GM18867 (cell line): ENCODE data around the gene KCTD6.
A peak's percentile ranks its signal among the peaks of the same experiment; 100 is the strongest.

Experiments used
- ATAC-seq: cut with Tn5 transposase; IDR thresholded peaks from one replicate; pipeline ENCODE4 v1.9.1; 2021; ENCODE audit warnings: mild to moderate bottlenecking, moderate library complexity; ENCODE audit not compliant: unreplicated experiment

Gene KCTD6

GRCh38 chr3:58491506-58492402, at the start of gene KCTD6:
KCTD6 (plus strand) TSS chr3:58492096; CDS start chr3:58498756, 6,660 bp downstream.
- ATAC-seq: peak; percentile 91

DNA sequence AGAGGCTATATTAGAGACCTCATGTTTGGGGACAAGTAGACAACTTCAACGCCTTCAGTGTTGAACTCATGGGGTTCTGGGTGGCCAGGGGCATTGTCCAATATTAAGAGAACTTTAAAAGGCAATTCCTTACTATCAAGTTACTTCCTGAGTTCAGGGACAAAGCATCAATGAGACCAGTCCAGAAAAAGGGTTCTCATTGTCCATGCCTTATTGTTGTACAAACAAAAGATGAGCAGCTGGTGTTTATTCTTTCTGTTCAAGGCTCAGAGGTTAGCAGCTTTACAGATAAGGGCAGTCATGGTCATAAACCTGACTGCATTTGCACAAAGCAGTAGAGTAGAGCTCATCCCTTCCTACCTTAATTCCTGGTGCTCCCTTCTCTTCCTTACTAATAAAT, 39.7 kb upstream of the KCTD6 start:
- no peak for ATAC-seq

GRCh38 chr3:58459160-58459559, 32.7 kb upstream of the KCTD6 start:
- ATAC-seq: no peak

DNA sequence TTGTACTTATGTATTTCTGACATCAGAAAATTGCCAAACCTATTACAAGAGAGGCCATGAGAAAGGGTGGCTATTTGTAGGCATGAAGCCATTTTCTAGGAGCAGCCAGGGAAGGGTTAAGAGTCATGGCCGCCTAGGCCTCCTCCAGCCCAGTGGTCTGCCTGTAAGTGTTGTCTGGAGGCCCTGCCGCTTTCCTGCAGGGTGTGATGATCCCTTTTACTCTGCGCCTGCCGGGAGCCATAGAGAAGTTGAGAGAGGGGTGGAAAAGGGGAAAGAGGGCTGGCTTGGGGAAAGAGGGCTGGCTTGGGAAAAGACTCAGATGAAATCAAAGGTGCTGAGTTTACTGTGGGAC, 29.1 kb upstream of the KCTD6 start:
- no peak for ATAC-seq

- peak; percentile 90 for ATAC-seq
Measured at GRCh38 chr3:58463181-58463941, 28.5 kb upstream of the KCTD6 start.

DNA sequence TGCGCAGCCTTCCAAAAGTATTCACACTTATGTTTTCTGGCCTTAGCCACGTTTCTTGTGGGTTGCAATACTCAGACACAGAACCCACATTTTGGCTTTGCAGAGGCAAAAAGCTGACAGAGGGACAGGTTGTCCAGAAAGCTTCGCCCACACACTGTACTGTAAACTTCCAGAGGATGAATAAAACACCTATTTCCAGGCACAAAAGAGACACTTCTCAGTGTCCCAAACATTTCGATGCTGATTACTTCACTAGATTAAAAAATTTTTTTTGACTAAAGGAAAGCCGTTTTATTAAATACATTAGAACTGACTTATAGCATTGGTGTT, 28.0 kb upstream of the KCTD6 start:
- no peak for ATAC-seq

- ATAC-seq: no peak
Measured at GRCh38 chr3:58464866-58465265, 27.0 kb upstream of the KCTD6 start.

- ATAC-seq: no peak
Measured at GRCh38 chr3:58466899-58467563, 24.9 kb upstream of the KCTD6 start.

DNA sequence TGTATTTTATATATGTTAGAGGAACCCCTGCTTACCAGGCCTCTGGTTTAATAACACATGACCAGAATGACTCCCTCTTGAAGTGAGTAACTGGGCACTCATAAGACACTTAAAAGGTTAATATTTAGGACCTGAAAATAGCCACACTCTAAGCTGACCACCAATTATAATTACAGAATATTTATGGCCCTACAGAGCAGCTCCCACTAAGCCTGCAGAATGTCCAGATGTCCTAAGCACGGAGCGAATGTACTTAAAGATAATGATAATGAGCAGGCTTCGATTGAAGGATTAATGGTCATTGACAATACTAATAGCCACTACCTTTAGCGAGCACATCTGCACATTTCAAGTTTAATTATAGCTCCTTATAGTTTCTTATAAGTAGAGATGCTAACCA, 22.8 kb upstream of the KCTD6 start:
- no peak for ATAC-seq

DNA sequence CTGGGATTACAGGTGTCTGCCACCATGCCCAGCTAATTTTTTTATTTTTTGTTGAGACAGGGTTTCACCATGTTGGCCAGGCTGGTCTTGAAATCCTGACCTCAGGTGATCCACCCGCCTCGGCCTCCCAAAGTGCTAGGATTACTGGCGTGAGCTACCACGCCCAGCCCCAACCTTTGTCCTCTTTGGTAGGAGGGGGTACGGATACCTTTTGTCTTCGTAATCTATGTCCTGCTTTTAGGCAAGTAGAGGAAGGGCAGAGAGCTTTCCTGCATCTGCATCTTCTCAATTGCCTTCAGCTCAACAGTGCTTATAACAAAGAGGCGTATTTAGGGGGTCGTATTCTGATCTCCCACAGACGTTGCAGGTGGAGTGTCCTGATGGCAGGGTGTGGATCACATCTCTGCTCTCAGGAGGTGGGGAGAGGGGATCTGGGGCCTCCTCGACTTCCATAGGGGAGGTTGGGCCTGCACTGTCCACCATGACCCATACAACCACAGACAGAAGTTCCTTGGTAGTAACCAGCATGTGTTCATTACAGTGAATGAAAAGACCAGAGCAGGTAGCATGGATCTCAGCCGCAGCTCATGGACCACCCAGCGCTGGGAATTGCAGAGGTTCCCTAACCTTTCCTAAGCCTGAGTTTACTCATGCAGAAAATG, 21.4 kb upstream of the KCTD6 start:
- no peak for ATAC-seq

DNA sequence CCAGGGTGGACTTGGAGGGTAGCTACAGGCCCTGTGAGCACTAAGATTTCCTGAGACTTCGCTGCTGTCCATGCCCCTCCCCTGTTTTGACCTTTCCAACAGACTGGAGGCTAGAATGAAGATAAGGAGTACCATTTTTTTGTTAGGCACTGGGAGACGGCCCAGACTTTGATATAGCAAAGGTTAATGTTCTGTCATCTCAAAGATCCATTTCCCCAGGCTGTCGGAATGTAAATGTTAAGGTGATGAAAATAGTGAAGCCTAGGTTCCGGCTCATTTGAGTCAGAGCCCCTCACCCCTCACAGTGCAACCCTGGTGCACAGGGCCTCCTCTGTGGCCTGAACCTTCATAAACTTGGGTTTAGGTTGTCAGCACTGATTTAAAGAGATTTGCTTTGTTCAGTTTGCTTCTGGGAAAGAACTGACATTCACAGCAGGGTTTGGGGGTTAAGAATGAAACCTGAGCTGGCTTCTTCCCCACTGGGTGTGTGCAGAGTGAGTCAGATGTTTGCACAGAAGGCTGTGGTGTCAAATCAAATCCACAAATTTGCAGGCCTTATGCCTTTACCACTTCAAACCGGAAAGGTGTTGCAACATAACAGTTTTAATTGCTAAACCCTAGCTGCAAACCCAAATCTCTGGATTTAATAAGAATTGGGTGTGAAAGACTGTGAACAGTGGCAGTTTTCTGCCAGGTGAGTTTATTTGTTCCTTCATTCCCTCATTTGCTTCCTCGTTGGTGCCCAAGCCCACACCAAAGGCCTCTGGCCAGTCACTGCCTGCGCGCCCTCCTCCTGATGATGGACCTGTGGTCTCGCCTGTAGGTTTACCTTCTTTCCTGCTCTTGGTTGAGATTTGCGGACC, 20.6 kb upstream of the KCTD6 start:
- ATAC-seq: no peak

- ATAC-seq: no peak
Measured at GRCh38 chr3:58473275-58473674, 18.6 kb upstream of the KCTD6 start.

- ATAC-seq: no peak
Measured at GRCh38 chr3:58474348-58474911, 17.5 kb upstream of the KCTD6 start.

- no peak for ATAC-seq
Measured at GRCh38 chr3:58474967-58475578, 16.8 kb upstream of the KCTD6 start.

DNA sequence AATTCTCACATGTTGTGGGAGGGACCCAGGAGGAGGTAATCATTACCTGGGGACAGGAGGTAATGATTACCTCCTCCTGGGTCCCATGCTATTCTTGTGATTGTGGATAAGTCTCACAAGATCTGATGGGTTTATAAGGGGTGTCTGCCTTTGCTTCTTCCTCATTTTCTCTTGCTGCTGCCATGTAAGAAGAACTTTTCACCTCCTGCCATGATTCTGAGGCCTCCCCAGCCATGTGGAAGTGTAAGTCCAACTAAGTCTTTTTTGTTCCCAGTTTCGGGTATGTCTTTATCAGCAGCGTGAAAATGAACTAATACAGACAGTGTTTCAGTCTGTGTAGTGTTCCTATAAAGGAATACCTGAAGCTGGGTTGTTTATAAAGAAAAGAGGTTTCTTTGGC, 13.1 kb upstream of the KCTD6 start:
- ATAC-seq: no peak

- no peak for ATAC-seq
Measured at GRCh38 chr3:58480309-58480708, 11.6 kb upstream of the KCTD6 start.

GRCh38 chr3:58482917-58483636, 8.8 kb upstream of the KCTD6 start:
- no peak for ATAC-seq

- ATAC-seq: no peak
Measured at GRCh38 chr3:58484045-58484721, 7.7 kb upstream of the KCTD6 start.
